HG03442 (cell line): ENCODE measurements around the gene NUDT19.
"Not testable (repeated sequence)": the region's sequence is repeated elsewhere in the genome, so short reads cannot be mapped to it uniquely, and the experiment has no call there.

Source experiments
- ATAC-seq: cut with Tn5 transposase; IDR thresholded peaks from one replicate; pipeline ENCODE4 v1.9.1; 2021; ENCODE audit warnings: mild to moderate bottlenecking, moderate library complexity; ENCODE audit not compliant: unreplicated experiment

The NUDT19 gene

DNA sequence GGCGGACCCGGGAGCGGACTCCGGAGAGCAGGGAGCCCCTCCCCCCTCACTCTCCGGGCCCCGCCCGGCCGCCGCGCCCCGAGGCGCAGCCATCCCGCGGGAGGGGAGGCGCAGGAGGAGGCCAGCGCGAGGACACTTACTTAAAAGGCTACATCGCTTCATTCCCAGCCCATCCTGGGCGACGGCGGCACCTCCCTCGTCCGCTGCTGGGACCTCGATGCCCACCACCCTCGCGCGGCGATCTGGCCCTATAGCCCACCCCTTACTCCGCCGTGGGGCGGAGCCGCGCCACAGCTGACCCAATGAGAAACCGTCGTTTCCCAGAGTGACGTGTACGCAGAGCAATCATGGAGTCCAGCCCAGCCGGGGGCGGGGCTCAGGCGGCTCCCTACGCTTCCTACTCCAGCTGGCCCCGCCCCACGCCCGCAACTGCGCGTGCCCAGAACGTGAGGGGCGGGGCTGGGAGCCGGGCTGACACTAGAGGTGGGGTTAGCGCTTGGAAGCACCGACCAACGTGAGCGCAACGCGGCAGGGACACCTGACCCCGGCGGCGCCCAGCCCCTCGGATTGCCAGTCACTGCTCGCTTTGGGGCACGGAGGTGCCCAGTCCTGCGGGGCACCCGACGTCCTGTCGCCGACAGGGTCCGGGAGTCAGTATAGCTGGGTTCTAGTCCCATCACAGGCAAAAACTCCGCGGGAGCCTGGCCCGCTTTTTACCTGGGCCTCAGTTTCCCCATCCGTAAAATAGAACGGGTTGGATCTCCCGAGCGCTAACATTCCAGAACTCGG lies 16.5 kb upstream of the NUDT19 start, which contains the start of gene ANKRD27:
Gene ANKRD27, minus strand, starts transcription at position 250 of the 789 bp plus-strand sequence. CDS start 16,165 bp downstream, outside the sequence.
- peak; percentile 94 for ATAC-seq

DNA sequence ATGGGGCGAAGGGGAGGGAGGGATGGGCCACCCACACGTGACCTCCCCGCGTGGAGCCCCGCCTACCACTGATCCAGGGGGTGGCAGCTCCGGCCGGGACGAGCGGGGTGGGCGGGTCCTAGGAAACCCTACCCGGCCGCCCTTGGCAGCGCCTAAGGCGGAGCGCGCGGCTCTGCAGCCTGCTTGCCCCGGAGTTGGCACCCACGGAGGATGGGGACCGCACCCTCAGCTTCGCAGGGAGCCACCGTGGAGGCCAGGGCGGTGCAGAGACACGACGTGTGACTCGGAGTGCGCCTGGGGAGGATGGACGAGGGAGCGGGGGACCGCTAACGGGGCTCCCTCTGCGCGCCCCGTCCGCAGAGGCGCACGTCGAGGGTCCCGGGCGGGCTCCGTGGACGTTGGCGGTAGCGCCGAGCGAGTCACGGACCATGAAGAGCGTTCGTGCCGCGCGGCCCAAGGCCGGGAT lies 15.9 kb upstream of the NUDT19 start, which contains the start of gene RGS9BP:
Gene RGS9BP, plus strand, starts transcription at position 129 of the 466 bp plus-strand sequence. CDS start 416 bp downstream, outside the sequence.
- ATAC-seq: peak; percentile 29

DNA sequence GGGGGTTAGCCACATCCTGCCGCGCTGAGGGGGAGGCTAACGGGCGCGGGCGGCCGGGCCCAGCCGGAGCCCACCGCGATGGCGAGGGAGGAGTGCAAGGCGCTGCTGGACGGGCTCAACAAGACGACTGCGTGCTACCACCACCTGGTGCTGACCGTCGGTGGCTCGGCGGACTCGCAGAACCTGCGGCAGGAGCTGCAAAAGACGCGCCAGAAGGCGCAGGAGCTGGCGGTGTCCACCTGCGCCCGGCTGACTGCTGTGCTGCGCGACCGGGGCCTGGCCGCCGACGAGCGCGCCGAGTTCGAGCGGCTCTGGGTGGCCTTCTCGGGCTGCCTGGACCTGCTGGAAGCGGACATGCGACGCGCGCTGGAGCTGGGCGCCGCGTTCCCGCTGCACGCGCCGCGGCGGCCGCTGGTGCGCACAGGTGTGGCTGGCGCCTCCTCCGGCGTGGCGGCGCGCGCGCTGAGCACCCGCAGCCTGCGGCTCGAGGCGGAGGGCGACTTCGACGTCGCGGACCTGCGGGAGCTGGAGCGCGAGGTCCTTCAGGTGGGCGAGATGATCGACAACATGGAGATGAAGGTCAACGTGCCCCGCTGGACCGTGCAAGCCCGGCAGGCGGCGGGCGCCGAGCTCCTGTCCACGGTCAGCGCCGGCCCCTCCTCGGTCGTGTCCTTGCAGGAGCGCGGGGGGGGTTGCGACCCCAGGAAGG lies 15.3 kb upstream of the NUDT19 start:
- ATAC-seq: no peak

DNA sequence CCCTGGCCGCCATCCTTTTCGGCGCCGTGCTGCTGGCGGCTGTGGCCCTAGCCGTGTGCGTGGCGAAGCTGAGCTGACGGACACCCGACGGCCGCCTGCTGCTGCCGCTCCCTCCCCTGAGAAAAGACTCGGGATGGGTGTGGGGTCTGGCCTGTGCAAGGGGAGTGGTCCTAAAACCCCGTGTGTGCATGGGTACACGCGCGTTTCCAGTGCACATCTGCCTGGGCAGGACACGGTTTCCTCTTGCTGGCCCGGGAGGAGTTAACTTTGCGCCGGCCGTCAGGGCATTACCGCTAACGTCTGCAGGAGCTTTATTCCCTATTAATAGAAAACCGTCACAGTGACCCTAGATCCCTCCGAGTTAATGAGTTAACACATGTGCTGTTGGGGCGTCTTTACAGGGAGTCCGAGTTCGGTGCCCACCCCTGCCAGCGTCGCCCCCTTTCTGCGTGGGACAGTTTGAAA lies 14.7 kb upstream of the NUDT19 start:
- no peak for ATAC-seq

DNA sequence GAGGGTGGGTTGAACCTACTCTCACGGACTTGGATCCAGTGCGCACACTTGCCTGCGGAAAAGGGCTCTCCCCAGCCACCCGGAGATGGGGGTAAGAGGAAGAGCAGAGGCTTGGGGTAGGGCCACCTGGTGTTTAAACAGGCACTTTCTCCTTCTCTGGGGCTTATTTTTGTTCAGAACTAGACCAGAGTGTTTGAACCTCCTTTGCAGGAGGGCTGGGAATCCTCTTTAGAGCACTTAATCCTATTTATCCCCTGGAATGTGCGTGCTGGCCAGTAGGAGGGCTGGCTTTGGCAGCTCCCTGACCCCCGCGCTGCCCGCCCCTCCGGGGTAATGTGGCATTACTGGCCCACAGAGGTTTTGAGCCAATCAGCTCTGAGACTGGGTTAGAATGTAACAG lies 14.0 kb upstream of the NUDT19 start:
- ATAC-seq: no peak

DNA sequence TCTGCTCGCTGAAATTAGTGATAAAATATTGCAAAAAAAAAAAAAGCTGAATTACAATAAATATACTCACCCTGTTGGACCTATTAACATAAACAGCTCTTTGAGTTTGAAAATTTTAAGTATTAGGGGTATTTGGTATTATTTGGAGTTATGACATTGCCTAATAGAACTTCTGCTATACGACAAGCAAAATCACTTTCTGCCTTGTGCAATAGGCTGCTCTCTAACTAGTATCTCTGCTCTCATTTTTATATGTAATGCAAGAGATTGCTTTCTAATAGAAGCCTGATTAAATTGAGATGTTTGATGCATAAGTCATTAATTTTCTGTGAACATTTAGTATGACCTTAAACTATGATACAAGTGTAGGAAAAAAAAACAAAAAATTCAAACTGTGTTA lies 10.6 kb upstream of the NUDT19 start:
- ATAC-seq: no peak

DNA sequence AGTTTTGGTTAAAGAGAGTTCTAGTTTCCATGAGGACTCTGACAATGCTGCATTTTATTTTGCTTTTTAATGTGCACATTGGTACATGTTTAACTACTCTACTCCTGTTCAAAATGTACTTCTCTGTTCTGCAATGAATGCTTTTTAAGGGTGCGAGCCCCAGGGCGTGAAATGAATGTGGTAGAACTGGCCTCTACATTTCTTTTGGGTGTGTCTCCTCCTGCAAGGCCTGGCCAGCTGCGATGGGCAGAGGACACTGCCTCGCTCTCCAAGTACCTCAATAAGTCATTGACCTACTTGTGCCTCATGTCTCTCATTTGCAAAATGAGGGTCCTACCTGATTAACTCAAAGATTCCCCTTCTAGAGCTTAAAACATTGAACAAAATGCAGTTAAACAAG lies 9.3 kb upstream of the NUDT19 start:
- ATAC-seq: no peak

DNA sequence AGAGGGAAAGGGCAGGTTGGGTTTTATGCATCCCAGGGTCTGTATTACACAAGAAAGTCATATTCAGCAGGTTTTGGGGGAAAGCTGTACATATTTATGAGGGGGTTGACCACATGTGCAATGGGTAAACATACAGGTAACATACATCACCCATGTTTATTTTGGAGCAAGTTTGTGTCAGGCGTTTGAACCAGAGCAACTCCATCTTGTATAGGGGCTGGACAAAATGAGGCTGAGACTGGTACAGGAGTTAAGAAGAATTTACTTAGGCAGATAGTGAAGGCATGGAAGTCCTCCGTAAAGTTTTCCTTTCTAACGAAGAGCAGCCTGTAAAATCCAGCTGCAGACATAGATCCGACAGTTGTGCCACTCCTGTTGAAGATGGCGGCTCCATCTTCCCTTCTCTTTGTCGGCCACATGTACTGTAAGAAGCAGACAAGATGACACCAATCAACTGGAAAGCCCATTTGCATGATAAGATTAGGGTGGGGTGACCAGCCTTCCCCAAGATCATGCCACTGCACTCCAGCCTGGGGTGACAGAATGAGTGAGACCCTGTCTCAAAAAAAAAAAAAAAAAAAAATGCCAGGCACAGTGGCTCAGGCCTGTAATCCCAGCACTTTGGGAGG lies 4.7 kb upstream of the NUDT19 start:
- ATAC-seq: no peak

DNA sequence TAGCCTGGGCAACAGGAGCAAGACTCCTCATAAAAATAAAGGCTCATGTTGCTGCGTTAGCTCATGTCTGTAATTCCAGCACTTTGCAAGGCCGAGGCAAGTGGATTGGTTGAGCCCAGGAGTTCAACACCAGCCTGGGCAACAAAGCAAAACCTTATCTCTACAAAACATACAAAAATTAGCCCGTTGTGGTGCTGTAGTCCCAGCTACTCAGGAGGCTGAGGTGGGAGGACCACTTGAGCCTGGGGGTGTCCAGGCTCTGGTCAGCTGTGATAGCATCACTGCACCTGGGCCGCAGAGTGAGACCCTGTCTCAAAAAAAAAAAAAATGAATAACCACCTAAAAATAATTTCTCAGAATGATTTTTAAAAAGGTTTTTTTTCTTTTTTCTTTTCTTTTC lies 3.9 kb upstream of the NUDT19 start:
- ATAC-seq: no peak

DNA sequence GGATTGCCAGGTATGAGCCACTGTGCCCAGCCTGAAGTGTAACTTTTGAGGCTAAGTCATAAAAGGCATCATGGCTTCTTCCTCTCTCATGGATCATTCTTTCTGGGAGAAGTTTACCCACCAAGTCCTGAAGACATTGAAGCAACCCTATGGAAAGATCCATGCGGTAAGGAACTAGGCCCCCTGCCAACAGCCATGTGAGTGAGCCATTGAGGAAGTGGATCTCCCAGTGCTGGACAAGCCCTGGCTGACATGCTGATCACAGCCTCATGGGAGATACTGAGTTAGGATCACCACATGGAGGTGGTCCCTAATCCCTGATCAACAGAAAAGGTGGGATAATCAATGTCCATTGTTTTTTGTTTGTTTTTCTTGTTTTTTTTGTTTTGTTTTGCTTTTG lies 3.3 kb upstream of the NUDT19 start:
- no peak for ATAC-seq

DNA sequence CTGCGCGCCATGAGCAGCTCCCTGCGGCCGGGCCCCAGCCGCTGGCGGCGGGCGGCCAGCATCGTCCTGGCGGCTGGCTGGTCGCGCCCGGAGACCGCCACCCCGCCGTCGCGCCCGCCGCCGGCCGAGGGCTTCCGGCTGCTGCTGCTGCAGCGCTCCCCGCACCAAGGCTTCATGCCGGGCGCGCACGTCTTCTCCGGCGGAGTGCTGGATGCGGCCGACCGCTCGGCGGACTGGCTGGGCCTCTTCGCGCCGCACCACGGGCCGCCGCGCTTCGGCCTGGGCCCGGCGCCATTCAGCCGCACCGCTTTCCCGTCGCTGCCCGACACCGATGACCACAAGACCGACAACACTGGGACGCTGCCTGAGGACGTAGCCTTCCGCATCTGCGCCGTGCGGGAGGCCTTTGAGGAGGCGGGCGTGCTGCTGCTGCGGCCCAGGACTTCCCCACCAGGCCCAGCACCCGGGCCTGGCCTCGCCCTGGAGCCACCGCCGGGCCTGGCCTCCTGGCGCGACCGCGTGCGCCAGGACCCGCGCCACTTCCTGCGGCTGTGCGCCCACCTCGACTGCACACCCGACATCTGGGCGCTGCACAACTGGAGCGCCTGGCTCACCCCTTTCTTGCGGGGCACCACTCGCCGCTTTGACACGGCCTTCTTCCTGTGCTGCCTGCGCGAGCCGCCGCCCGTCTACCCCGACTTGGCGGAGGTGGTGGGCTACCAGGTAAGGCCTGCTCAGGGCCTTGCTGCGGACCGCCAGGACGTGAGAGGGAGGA lies 518 bp downstream of the NUDT19 start:
- peak; percentile 47 for ATAC-seq

DNA sequence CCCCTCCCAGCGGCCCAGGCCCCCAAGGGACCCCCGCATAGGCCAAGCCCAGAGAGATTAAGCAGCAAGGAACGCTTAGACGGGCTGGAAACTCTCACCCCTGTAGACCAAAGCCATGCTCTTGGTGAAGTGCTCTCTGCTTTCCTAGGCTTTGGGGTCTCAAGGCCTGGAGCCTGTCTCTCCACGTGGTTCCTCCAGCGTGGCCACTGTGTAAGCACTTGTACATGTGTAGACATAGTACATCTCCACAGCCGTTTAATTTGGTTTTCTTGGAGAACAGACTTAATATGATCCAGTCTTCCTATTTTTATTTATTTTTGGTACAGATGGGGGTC lies 1.1 kb downstream of the NUDT19 start:
- ATAC-seq: no peak

DNA sequence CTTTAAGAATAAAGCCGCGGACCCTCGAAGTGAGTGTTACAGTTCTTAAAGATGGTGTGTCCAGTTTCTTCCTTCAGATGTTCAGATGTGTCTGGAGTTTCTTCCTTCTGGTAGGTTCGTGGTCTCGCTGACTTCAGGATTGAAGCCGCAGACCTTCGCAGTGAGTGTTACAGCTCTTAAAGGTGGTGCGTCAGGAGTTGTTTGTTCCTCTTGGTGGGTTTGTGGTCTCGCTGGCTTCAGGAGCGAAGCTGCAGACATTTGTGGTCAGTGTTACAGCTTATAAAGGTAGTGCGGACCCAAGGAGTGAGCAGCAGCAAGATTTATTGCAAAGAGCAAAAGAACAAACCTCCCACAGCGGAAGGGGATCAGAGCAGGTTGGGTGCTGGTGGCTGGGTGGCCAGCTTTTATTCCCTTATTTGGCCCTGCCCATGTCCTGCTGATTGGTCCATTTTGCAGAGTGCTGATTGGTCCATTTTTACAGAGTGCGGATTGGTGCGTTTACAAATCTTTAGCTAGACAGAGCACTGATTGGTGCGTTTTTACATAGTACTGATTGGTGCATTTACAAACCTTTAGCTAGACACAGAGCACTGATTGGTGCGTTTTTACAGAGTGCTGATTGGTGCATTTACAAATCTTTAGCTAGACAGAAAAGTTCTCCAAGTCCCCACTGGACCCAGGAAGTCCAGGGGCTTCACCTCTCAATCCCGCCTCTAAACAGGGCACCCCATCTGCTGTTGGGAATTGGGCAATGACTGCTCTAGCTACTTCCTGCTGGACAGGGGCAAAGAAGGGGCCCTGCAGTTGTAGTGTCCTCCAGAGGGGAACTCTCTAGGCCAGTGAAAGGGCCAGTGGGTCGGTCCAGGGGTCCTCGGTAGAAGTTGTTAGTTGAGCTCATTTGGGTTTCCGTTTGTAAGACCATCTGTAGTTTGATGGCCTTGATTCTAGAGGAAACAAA lies 1.8 kb downstream of the NUDT19 start:
- ATAC-seq: not testable (repeated sequence)

DNA sequence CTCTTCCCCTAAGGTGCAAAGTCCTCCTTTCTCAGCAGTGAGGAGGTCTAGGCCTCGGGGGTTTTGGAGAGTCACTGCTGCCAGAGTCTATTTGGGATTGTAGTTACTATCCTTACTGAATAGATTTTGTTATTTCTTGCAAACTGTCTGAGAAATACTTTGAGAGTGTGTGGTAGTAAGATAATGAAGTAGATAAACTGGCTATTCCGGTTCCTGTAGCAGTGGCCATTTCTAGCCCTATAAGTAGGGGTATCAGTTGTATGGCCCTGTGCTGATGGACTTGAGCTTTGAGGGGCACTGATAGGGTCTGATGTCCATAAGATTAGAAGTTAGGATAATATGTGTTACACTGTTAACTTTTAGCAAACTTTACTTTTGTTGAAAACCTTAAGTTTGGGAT lies 2.7 kb downstream of the NUDT19 start:
- not testable (repeated sequence) for ATAC-seq

DNA sequence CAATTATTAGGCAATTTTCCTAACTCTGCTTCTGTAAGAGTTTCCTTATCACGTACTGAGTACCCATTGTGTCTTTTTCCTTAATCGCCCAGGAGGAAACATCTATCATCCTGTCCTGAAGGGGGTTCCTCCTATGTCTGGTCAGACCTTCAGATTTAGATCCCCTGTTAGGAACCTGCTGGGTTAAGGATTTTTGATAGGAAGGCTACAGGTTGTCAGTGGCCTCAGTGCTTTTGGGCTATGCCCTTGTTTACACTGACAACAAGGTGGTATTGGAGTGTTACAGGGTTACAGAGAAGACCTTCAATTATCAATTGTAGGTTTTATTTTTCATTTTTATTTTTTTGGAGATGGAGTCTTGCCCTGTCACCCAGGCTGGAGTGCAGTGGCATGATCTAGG lies 3.2 kb downstream of the NUDT19 start:
- not testable (repeated sequence) for ATAC-seq

DNA sequence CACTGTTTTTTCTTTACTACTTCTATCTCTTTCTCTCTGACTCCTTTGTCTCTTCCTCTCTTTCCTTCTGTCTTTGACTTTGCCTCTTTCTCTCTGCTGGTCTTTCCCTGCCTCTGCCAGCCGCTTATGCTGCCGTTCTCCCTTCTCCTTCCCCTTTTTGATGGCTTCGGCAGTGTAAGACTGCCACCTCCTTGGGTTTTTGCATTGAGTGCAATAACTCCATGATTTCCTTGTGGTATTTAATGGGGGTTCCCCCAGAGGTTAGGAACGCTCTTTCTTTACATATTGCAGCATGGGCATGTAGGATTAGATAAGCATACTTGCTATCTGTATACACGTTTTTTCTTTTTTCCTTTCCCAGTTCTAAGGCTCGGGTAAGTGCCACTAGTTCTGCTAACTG lies 3.9 kb downstream of the NUDT19 start:
- ATAC-seq: not testable (repeated sequence)

DNA sequence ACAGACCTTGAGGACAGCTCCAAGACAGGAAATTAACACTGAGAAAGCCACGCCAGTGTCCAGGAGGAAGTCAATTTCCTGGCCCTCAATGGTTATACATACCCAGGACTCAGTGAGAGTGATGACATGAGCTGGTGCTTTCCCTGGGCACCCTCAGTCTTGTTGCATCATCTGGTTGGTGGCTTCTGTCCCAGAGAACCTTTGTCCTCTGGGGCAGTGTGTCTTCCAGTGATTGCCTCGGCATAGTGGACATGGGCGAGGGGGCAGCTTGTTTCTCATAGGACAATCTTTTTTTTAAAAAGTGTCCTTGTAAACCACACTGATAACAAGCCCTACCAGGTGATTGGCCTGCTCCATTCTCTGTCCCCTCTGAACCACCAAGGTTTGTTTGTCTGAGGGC lies 5.2 kb downstream of the NUDT19 start:
- ATAC-seq: not testable (repeated sequence)

DNA sequence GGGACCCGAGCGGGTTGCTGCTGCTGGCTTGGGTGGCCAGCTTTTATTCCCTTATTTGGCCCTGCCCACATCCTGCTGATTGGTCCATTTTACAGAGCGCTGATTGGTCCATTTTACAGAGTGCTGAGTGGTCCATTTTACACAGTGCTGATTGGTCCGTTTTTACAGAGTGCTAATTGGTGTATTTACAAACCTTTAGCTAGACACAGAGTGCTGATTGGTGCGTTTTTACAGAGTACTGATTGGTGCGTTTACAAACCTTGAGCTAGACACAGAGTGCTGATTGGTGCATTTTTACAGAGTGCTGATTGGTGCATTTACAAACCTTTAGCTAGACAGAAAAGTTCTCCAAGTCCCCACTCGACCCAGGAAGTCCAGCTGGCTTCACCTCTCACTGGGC lies 8.5 kb downstream of the NUDT19 start:
- ATAC-seq: not testable (repeated sequence)

DNA sequence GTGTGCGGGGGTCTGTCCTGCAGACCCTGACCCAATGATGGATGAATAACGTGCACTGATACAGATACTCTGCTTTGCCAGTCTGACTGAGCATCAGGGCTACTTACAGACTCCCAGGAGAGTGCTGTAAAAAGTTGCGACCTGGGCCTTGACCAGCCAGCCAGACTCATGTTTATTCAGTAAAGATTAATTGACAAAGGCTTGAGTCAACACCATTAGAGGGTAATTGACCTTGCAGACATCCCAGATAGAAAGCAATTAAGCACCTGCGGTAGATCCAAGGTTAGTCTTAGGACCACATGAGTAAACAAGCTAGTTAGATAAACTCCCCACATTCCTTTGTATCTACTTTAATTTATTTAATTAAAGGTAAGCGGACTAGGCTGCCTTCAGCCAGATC lies 10.4 kb downstream of the NUDT19 start:
- ATAC-seq: no peak

DNA sequence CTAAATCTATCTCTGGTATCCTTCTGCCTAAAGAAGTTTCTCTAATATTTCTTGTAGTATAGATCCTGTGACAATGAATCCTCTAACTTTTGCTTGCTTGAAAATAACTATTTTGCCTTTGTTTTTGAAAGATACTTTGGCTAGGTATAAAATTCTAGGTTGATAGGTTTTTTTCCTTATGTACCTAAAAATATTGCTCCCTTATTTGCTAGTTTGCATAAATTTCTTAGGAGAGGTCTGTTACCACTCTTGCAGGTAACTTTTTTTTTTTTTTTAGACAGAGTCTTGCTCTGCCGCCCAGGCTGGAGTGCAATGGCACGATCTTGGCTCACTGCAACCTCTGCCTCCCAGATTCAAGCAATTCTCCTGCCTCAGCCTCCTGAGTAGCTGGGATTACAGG lies 12.4 kb downstream of the NUDT19 start:
- ATAC-seq: not testable (repeated sequence)
